Colon (tissue), 2 donors: ENCODE measurements around the gene TPPP3.
"Not testable (repeated sequence)": the region's sequence is repeated elsewhere in the genome, so short reads cannot be mapped to it uniquely, and the experiment has no call there.

Source experiments
- FAIRE-seq: peaks from 2 replicates; lab custom pipeline; 2012; peaks lifted over from hg19 to GRCh38; lab: Jason Lieb, UNC
- donor health status: control.
- donor health status: control.

The TPPP3 gene

DNA sequence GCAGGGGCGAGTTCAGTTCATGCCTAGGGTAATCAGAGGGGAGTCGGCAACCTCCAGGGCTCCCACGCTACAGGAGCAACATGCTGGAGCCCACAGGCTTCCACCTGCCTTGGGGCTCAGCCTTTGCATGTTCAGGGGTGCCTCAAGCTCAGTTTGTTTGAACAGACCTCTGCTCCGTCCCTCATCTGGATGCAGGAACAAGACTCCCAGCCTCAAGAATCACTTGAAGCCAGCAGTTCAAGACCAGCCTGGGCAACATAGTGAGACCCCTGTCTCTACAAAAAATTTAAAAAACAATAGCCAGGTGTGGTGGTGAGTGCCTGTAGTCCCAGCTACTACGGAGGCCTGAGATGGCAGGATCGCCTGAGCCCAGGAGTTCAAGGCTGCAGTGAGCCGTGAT lies 32.7 kb upstream of the TPPP3 start:
- no peak for FAIRE-seq

DNA sequence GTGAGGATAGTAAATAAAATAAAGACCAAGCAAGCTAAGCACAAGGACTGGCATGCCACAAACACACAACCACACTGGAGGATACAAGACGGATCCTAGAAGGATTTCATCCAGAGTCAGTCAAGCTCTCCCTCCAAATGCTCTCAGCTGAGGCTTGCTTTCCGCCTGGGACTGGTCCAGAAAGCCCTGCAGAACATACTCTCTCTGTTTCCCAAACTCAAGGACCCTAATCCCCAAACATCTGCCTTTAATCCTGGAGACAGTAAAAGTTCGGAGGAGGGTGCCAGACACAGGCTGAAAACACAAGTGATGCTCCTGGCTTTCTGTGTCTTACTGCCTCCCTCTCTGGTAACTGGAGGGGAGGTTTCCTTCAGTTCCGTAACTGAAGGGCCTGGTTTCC lies 32.3 kb upstream of the TPPP3 start:
- no peak for FAIRE-seq

DNA sequence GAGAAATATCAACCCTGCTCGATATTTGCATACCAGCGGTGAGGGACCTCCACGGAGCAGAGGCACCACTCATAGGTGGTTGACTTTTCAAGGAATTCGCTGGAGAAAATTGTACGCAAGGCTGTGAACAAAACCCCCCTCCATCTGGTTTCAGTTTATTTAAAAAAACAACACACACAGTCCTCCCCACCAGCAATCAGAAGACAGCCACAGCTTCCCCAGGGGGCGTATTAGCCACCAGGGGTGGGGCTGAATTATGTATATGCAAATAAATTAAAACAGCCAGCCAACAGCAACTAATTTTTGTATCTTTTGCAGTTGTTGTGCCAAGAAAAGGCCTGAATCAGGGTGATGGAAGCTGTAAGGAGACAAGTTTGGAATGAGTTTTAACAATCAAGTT lies 31.8 kb upstream of the TPPP3 start:
- no peak for FAIRE-seq

DNA sequence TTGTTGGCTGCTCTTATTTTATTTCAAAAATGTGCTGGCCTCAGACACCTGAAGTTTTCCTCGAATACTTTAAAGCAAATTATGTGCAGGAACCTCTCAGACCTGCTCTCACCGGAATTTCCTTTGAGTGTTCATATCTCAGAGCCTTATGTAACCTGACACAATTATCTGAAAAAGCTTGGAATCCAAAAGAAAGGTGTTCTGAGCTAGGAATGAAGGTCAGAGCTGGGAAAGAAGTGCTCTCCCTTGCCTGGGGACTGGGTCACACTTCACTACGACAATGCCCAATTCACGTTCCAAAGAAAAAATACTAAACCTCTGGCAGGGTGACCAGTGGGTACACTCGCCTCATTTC lies 30.9 kb upstream of the TPPP3 start:
- no peak for FAIRE-seq

DNA sequence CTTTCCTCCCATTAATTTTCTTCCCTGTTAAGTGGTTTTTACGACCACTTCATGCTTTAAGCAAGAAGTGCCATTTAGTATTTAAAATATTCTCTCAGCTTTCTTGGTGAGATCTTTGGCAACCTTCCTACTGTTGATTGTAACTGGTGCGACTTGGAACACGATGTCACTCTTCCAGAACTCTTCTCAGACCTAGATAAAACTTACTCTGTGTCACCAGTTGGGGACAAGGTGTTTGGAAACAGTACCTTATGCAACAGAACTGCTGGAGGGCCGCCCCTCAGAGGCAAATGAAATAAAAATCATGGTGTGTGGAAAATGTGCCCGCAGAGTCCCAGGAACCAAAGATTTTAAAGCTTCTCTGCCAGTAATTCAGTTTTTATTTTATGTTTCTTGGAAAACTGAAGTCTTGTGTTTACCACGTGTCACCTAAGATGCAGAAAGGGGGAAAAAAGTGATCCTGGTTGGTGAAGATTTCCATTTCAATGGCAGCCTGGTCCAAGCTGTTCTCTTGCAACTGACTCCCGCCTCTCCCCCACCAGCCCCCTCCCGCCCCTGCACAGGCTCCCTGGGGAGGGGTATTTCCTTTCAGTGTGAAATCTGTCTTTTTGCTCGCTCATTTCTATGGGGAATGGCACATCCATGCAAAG lies 30.4 kb upstream of the TPPP3 start:
- no peak for FAIRE-seq

DNA sequence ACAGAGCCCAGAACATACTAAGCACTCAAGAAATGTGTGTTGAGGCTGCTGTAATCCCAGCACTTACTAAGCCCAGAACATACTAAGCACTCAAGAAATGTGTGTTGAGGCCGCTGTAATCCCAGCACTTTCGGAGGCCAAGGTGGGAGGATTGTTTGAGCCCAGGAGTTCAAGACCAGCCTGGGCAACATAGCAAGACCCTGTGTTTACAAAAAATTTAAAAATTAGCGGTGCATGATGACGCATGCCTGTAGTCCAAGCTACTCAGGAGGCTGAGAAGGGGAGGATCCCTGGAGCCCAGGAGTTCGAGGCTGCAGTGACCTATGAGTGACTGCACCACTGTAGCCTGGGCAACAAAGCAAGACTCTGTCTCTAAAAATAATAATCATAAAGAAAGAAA lies 29.7 kb upstream of the TPPP3 start:
- FAIRE-seq, result no peak

DNA sequence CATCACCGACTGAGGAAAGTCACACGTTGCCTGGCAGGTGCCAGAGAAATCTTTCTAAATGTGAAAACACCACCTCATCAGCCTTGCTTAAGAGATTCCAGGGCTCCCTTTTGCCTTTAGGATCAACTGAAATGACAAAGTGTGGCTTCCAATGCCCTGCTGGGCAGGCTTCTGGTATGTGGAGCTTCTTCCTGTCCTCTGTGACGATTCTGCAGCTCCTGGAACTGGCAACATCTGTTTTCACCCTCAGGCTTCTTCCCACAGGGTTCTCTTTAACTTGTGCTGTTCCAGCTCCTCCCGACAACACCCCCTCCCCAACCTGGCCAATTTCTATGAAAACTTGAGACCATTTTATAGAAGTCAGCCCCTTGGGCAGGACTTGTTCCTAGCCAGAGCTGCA lies 27.7 kb upstream of the TPPP3 start:
- no peak for FAIRE-seq

DNA sequence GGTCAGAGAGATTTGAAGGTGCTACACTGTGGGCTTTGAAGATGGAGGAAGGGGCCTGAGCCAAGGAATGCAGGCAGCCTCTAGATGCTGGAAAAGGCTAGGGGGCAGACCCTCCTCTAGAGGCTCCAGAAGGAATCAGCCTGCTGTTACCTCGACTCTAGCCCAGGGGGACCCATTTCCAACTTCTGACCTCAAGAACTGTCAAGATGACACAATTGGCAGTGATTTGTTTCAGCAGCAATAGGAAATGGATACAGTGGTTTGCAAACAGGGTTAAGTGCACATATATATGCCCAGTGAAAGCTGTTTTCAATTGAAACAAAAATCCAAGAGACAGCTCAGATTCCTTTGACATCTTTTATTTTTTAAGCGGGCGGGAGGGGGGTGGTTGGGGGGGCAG lies 26.6 kb upstream of the TPPP3 start:
- no peak for FAIRE-seq

DNA sequence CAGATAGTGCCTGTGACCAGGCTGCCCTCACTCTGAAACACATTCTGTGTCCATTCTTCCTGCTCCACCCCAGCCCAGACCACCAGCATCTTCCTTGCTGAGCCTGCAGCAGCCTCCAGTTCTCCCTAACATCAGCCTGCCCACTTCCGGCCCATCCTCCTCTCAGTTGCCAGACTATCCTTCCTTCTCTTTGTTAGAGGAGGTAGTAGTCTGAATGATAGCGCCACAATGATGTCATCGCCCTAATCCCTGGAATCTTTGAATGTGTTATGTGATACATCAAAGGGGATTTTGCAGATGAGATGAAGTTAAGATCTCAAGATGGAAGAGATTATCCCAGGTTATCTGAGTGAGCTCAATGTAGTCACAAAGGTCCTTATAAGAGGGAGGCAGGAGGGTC lies 26.2 kb upstream of the TPPP3 start:
- no peak for FAIRE-seq

DNA sequence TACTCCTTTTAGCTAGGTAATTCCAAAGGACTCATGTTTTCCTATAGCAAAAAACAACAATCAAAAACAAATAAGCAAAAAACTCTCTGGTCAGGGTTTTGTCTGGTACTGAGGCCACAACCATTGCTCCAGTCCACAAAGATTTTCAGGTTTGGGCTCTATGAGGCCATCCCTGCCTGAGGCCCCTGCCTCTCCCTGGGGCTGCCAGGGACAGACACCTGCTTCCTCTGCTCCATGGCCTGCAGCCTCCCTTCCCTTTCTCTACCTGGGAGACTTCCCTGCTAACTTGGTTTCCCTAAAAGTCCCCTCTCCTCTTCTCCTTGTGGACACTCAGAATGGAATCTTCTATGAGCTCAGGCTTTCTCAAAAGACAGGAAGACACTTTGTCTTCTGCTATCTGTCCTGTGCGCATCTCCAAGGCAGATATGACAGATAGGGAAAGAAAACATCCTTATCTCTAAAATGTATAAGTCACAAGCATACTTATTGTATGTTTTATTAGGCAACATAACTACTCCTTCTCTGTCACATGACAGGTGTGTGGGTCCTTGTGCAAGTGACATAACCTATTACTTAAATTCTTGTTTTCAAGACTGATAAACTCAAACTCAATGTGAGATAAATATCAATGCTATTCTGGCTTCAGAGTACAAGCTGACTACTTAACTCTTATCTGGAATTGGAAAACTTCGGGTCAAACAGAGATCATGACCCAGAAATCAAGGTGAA lies 24.2 kb upstream of the TPPP3 start:
- FAIRE-seq, result no peak

DNA sequence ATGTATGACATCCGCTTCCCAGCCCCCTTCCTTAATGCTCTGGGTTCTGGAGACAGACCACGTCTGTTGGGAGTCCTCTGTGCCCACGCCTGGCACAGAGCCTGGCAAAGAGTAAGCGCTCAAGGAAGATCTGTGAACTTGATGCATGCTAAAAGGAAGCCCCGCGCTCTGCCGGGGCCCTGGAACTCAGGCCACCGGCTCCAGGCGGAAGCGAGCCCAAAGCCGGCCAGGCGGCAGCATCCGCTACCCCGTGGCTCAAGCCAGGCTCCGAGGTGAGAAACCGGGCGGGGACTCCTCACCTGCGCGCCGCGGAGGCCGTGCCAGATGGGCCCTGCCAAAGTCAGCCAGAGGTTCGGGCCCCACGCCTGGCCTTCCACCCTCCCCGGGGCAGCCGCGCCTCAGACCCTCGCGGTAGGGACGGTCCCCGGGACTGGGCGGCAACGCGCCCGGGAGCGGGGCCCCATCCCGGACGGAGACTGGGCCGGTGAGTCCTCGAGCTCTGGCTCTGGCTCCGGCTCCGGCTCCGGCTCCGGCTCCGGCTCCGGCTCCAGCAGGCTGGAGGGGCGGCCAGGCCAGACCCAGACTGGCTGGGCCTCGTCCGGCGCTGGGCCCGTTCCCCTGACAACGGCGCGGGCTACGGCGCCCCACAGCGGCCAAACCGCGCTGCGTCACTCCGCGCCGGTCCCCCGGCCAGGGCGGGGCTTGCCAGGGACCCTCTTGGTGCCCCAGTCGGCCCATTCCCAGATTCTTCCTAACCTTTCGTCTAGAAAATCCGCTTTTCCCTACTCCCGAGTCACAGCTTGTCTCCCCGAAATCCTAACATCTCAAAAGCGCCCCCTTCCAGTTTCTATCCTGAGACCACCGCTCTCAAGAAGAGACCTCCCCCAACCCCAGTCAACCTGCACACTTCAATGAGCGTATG lies 22.8 kb upstream of the TPPP3 start, which contains the start of gene ZDHHC1:
Gene ZDHHC1 (minus strand): TSS at position 606 of the 922 bp plus-strand sequence. CDS start 8,702 bp downstream, outside the sequence.
- no peak for FAIRE-seq

DNA sequence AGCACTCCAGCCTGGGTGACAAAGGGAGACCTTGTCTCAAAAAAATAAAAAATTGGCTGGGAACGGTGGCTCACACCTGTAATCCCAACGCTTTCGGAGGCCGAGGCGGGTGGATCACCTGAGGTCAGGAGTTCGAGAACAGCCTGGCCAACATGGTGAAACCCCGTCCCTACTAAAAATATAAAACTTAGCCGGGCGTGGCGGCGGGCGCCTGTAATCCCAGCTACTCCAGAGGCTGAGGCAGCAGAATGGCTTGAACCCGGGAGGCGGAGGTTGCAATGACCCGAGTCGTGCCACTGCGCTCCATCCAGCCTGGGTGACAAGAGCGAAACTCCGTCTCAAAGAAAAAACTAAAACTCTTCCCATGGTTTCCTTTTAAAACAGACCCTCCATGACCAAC lies 22.1 kb upstream of the TPPP3 start:
- FAIRE-seq, result not testable (repeated sequence)

DNA sequence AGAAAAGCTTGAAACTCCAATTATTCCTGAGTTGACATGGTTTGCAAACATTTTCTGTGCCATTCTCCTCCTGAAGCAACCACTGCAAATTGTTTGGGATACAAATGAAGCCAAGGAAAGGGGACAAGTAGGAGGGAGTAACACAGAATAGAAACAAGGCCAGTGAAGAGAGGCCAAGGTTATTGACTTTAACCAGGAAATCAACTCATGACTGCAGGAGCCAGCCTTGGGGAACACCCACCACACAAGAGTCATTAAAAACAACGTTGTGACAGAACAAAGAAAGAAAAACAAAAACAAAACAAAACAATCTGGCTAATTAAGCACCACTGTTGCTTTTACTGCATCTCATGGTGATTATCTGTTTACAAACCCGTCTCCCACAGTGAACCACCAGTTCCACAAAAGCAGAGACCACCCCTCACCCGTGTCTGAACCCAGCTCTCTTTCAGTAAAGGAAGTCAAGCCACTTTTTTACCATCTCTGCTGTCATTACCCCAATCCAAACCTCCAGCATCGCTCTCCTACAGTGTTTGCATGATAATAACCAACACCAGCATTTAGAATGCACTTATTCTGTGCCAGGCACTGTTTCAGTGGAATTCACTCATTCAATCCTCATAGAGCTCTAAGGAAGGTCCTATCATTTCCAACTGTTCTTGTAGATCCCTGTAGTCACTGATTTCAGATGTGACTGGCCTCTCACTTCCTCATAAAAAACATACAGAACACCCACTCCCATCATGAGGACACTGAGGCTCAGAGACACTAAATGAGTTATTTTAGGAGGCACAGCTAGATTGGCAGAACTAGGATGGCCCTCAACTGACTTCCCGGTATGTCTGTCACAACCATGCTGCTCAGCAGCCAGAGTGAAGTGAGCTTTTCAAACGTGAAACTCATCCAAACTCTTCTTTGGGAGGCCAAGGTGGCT lies 20.9 kb upstream of the TPPP3 start:
- FAIRE-seq, result no peak

DNA sequence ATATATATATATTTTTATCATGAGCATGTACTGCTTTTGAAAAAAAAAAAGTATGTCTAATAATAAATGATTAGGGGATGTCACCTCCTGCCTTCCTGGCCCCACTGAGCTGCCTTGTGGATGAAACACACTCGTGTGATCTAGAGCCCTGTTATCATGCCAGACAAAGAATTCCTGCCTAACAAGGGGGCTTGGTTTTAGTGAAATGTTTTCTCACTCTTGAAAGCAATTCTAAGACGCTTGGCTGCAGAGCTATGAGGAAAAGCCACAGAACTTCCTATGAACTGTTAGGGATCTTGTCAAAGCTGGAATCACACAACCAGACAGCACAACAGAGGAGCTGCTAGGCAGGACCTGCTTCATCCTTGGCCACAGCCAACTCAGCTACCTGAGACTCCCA lies 19.0 kb upstream of the TPPP3 start:
- FAIRE-seq, result no peak

DNA sequence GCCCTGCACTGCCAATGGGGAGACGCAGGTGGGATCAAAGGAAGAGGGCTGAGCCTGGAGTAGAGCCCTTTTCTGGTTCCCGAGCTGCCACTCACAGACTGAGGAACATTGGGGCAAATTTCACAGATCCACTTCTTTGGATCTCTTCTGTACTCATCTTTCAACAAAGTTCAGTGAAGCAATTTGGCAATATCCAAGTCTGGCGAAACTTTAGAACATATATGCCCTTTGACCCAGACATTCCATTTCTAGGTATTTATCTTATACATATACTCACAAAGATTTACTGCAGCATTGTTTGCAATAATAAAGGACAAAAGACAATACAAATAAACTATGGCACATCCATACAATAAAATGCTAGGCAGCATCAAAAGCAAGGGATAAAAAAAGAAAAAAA lies 18.0 kb upstream of the TPPP3 start:
- no peak for FAIRE-seq

DNA sequence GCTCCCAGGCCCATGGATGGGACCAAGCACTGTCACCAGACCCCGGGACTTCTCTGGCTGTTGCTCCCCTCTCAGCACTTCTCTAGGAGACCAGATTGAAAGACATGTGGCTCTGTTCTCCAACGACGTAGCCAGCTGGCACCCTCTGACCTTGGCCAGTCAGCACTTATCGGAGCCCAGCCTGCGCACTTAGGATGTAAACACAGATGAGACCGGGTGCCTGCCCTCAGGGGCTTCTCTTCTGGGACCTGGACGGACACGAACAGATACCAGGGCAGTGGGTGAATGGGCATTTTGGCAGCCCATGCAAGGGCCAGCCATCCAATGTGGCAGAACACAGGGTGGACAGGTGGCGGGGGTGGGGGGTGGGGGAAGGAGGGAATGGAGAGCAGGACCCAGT lies 16.3 kb upstream of the TPPP3 start:
- no peak for FAIRE-seq

DNA sequence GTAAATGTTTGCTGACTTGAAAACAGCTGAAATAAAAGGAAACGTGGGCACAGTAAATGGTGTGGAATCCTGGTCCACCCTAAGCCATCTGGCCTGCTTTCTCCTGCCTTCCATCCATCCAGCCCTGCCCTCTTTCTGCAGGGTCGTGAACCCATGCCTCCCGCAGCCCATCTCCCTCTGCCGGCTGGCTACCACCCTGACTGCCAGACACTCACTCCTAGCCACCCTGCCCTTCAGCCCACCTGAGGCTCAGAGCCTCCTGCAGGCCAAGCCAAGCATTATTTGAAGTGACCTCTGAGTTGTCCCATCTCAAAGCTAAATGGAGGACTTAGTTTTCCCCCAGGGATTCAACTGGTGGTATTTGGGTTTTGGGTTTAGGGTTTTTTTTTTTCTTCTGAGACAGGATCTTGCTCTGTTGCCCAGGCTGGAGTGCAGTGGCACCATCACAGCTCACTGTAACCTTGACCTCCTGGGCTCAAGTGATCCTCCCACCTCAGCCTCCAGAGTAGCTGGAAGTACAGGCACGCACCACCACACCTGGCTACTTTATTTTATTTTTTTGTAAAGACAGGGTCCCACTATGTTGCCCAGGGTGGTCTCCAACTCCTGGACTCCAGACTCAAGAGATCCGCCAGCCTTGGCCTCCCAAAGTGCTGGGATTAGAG lies 14.6 kb upstream of the TPPP3 start:
- FAIRE-seq, result no peak

DNA sequence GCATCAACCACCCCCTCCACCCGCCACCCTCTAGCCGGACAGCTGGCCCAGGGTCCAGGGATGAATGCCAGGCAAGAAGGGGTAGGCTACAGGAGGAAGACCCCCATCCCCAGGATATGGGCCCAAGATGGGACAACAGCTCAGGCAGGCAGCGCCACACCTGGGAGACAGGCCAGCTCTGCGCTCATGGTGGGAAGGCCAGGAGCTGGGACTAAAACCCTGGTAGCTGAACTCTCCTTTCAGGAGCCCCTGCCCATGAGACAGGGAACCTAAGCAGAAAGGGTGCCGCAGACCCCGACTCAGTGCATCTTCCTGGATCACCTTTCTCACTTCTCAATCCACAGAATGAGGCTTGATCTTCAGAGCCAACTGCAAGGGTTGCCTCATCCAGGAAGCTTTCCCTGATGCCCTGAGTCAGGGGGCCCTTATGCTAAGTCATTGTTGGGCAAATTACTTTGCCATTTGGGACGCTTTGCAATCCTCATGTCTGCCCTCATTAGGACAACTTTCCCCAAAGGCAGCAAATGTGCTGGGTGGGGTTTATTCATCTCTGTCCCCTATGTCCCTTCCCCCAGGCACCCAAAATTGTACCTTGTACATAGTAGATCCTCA lies 14.0 kb upstream of the TPPP3 start:
- FAIRE-seq, result no peak

DNA sequence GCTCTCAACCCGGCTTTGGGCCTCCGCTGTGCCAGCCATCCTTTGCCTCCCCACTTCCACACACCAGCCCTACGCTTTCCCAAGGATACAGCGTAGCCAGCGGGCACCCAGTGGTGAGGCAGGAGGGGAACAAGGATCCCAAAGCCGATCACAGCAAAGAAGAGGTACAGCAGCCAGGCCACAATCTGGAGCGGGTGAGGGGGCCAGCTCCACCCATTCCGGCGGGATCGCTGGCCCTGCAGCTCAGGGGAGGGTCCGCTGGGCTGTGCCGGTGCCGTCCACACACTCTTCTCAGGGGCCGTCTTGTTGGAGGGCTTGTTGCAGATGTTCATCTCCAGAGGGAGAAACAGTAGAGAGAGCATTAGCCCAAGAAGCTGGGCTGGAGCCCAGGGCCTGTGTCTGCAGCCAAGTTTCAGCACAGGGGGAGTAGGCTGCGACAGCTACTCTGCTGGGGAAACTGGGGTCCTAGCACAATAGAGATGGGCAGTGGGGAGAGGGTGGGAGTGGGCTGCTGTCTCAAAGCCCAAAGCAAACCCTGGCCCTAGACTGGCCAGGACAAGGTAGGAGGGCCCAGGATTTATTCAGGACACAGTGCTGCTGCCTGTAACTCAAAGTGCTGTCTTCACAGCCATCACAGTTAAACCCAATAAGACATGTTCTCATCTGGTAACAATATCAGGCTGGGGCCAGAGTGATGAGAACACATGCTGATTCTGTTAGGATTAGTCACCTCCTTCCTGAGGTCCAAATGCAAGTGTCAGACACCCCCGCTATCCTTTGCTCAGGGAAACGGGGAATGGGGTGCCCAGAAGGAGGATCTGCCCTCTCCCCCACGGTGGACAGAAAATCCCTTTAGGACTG lies 13.0 kb upstream of the TPPP3 start:
- no peak for FAIRE-seq

DNA sequence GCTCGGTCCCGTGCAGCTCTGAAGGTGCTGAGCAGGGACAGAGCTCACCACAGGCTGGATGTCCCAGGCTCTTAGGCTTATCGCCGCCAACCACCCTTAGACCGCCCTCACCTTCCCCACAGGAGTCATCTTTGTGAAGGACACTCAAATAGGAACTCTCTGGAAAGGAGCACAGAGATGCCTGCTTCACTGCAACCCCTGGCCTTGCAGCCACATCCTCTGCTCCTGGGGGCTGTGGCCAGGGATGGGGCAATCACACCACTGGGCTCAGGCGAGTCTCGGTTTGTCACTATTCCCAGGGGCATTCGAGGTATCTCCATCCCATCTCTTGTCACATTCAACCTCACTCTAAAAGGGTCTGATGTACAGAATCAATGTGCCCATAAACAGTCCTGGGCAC lies 12.0 kb upstream of the TPPP3 start:
- FAIRE-seq, result no peak
